Measurements from ENCODE around the gene LMAN1L.

GRCh38 chr15:74869372-74869725 is 56.7 kb downstream of the LMAN1L start:
- TF ChIP-seq CTCF (IDR thresholded peaks at IDR 0.05) (no peak), POLR2AphosphoS5 (IDR thresholded peaks at IDR 0.05) (peak in 1 of 2 donors; percentile 10), EP300 (IDR thresholded peaks at IDR 0.05) (no peak)
